HEK293 (cell line): ENCODE data around the gene TXNRD2.

ENCODE experiments used
- CTCF ChIA-PET: fragments of 350-600 bp; formaldehyde crosslinking; extraction: SDS; loops from one replicate; lab custom pipeline; 2021; ENCODE audit warnings: antibody characterized with exemption; lab: Yijun Ruan, JAX
- POLR2A ChIA-PET: fragments of 300-600 bp; formaldehyde crosslinking; extraction: SDS; loops from one replicate; lab custom pipeline; 2020; ENCODE audit warnings: antibody characterized with exemption, inconsistent platforms; lab: Yijun Ruan, JAX
- H3K27ac ChIP-seq: fragments of 200-500 bp; sonication (Bioruptor generic); 2 replicates; pipeline ENCODE4 v1.5.1; 2014; ENCODE audit warnings: low read depth, low read length, control low read depth, inconsistent platforms; ENCODE audit errors: extremely low read depth
- H3K36me3 ChIP-seq, 2 experiments: fragments of 200-500 bp in 1 of 2; sonication (Bioruptor generic) in 1 of 2; 1 replicate in 1 of 2; 2 replicates in 1 of 2; pipeline ENCODE4 v1.5.1; 2014 to 2017; ENCODE audit warnings: inconsistent platforms in 2 of 2, low read length in 2 of 2; ENCODE audit not compliant: control insufficient read depth in 2 of 2, insufficient read depth in 1 of 2
- H3K4me1 ChIP-seq: fragments of 200-500 bp; sonication (Bioruptor generic); 2 replicates; pipeline ENCODE4 v1.5.1; 2014; ENCODE audit warnings: mild to moderate bottlenecking, low read length, inconsistent platforms; ENCODE audit not compliant: control insufficient read depth, insufficient read depth
- H3K4me3 ChIP-seq: 2 replicates; pipeline ENCODE4 v1.5.1; 2011; ENCODE audit warnings: low read depth, mild to moderate bottlenecking, control low read depth, low read length, moderate library complexity
- H3K9me3 ChIP-seq: fragments of 200-500 bp; sonication (Bioruptor generic); 2 replicates; pipeline ENCODE4 v1.5.1; 2014; ENCODE audit warnings: low read depth, low read length, inconsistent platforms; ENCODE audit not compliant: control insufficient read depth, insufficient read depth
- GLIS1 ChIP-seq: fragments of 450-650 bp; formaldehyde crosslinking; IDR thresholded peaks from 2 replicates; pipeline ENCODE4 v1.5.1; 2016; ENCODE audit warnings: missing biosample characterization, missing genetic modification characterization
- HOXA7 ChIP-seq: sonication (generic); formaldehyde crosslinking; IDR thresholded peaks from 2 replicates; pipeline ENCODE4 v1.8.1; 2022; ENCODE audit warnings: missing genetic modification reagents, borderline replicate concordance
- IKZF3 ChIP-seq: fragments of 450-650 bp; IDR thresholded peaks from 2 replicates; pipeline ENCODE4 v1.5.0; 2018; ENCODE audit warnings: missing biosample characterization, mild to moderate bottlenecking, missing genetic modification characterization, moderate library complexity
- PRDM10 ChIP-seq: fragments of 450-650 bp; formaldehyde crosslinking; IDR thresholded peaks from 2 replicates; pipeline ENCODE4 v1.5.1; 2016; ENCODE audit warnings: missing biosample characterization, missing genetic modification characterization
- ZBTB20 ChIP-seq: fragments of 450-650 bp; formaldehyde crosslinking; IDR thresholded peaks from 2 replicates; pipeline ENCODE4 v1.5.1; 2016; ENCODE audit warnings: missing biosample characterization, missing genetic modification characterization
- ZNF140 ChIP-seq: fragments of 450-650 bp; formaldehyde crosslinking; IDR thresholded peaks from 2 replicates; pipeline ENCODE4 v1.5.1; 2016; ENCODE audit warnings: missing biosample characterization, missing genetic modification characterization
- ZNF148 ChIP-seq: fragments of 450-650 bp; formaldehyde crosslinking; IDR thresholded peaks from 2 replicates; pipeline ENCODE4 v1.5.0; 2017; ENCODE audit warnings: missing biosample characterization, missing genetic modification characterization, borderline replicate concordance
- ZNF169 ChIP-seq: fragments of 450-650 bp; formaldehyde crosslinking; IDR thresholded peaks from 2 replicates; pipeline ENCODE4 v1.5.1; 2016; ENCODE audit warnings: missing biosample characterization, missing genetic modification characterization
- ZNF184 ChIP-seq: fragments of 450-650 bp; IDR thresholded peaks from 2 replicates; pipeline ENCODE4 v1.5.1; 2018; ENCODE audit warnings: missing biosample characterization, mild to moderate bottlenecking, missing genetic modification characterization
- ZNF239 ChIP-seq: fragments of 450-650 bp; formaldehyde crosslinking; IDR thresholded peaks from 2 replicates; pipeline ENCODE4 v1.5.1; 2016; ENCODE audit warnings: missing biosample characterization, missing genetic modification characterization
- ZNF354C ChIP-seq: fragments of 450-650 bp; formaldehyde crosslinking; IDR thresholded peaks from 2 replicates; pipeline ENCODE4 v1.5.1; 2016; ENCODE audit warnings: missing biosample characterization, missing genetic modification characterization, low read depth, borderline replicate concordance
- ZNF645 ChIP-seq: fragments of 450-650 bp; formaldehyde crosslinking; IDR thresholded peaks from 2 replicates; pipeline ENCODE4; 2016; ENCODE audit warnings: missing biosample characterization, missing genetic modification characterization
- ZNF704 ChIP-seq: fragments of 450-650 bp; formaldehyde crosslinking; IDR thresholded peaks from 2 replicates; pipeline ENCODE4 v1.5.1; 2016; ENCODE audit warnings: missing biosample characterization, missing genetic modification characterization
- TF ChIP-seq, protein P1 (sequence below): fragments of 450-650 bp; formaldehyde crosslinking; IDR thresholded peaks from 2 replicates; pipeline ENCODE4 v1.5.1; 2016; ENCODE audit warnings: missing biosample characterization, missing genetic modification characterization

TXNRD2 gene

GRCh38 chr22:19869497-19870152 is 72.0 kb downstream of the TXNRD2 start:
- TF ChIP-seq ZNF645 (tag by site-specific recombination): no peak
- TF ChIP-seq ZNF140 (tag by site-specific recombination): no peak
- no peak for TF ChIP-seq ZNF704
- TF ChIP-seq ZNF148 (tag by site-specific recombination): no peak
- TF ChIP-seq GLIS1 (tag by site-specific recombination): no peak
- TF ChIP-seq ZNF184 (tag by site-specific recombination): no peak
- no peak for TF ChIP-seq PRDM10 (tag by site-specific recombination)
- no peak for TF ChIP-seq HOXA7 (CRISPR knock-in tag)
- no peak for TF ChIP-seq ZNF354C
- TF ChIP-seq, protein P1, sequence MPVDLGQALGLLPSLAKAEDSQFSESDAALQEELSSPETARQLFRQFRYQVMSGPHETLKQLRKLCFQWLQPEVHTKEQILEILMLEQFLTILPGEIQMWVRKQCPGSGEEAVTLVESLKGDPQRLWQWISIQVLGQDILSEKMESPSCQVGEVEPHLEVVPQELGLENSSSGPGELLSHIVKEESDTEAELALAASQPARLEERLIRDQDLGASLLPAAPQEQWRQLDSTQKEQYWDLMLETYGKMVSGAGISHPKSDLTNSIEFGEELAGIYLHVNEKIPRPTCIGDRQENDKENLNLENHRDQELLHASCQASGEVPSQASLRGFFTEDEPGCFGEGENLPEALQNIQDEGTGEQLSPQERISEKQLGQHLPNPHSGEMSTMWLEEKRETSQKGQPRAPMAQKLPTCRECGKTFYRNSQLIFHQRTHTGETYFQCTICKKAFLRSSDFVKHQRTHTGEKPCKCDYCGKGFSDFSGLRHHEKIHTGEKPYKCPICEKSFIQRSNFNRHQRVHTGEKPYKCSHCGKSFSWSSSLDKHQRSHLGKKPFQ (tag by site-specific recombination): no peak
- TF ChIP-seq ZNF169 (tag by site-specific recombination): no peak
- TF ChIP-seq ZBTB20 (tag by site-specific recombination): no peak
- TF ChIP-seq IKZF3 (tag by site-specific recombination): no peak
- TF ChIP-seq ZNF239: no peak
- Histone ChIP-seq H3K4me3 (no peak overlapping the region), H3K36me3 (no peaks in the 10 kb centered on the region), H3K27ac (no peak overlapping the region), H3K4me1 (peaks cover 2% of the 10 kb centered on the region; the same call in 1 of the 2 replicates), H3K9me3 (no peaks in the 10 kb centered on the region)
- CTCF ChIA-PET: interaction anchor here (1.6 kb wide), 1 partner anchor 139 kb away, joined by 6 read pairs; no protein-coding TSS in a partner anchor
- POLR2A ChIA-PET: interaction anchor here (0.6 kb wide), 1 partner anchor 11 kb away, joined by 3 read pairs; no protein-coding TSS in a partner anchor
